IPS-18c (cell line): Measurements from ENCODE around the gene PLEKHA5.
"Not testable (repeated sequence)": the region's sequence is repeated elsewhere in the genome, so short reads cannot be mapped to it uniquely, and the experiment has no call there.

ENCODE experiments used
- H3K4me3 ChIP-seq: 2 replicates; pipeline ENCODE4 v1.7.0; 2013; ENCODE audit warnings: low read depth, mild to moderate bottlenecking, low read length, moderate library complexity; ENCODE audit not compliant: insufficient read depth
- H3K9me3 ChIP-seq: one replicate; pipeline ENCODE4 v1.6.1; 2013; ENCODE audit warnings: mild to moderate bottlenecking, low read length, moderate library complexity; ENCODE audit not compliant: control insufficient read depth, insufficient read depth

PLEKHA5 gene

GRCh38 chr12:19129486-19130223 is at the start of gene PLEKHA5:
Gene PLEKHA5, plus strand, starts transcription at chr12:19129733. Its CDS starts 67 bp downstream, at chr12:19129800.
- Histone ChIP-seq H3K4me3 (peak within 1 kb of the TSS; percentile 89), H3K9me3 (peaks cover 4% of the 10 kb centered on the region)

GRCh38 chr12:19080918-19081317 is 48.6 kb upstream of the PLEKHA5 start:
- no peaks in the 10 kb centered on the region for H3K9me3 ChIP-seq
- H3K4me3 ChIP-seq, result no peak overlapping the region

GRCh38 chr12:19082365-19082911 is 47.1 kb upstream of the PLEKHA5 start:
- Histone ChIP-seq H3K4me3 (no peak overlapping the region), H3K9me3 (no peaks in the 10 kb centered on the region)

GRCh38 chr12:19084547-19084946 is 45.0 kb upstream of the PLEKHA5 start:
- Histone ChIP-seq H3K9me3 (no peaks in the 10 kb centered on the region), H3K4me3 (no peak overlapping the region)

- H3K4me3 ChIP-seq, result no peak overlapping the region
- no peaks in the 10 kb centered on the region for H3K9me3 ChIP-seq
Measured at GRCh38 chr12:19085090-19085489, 44.4 kb upstream of the PLEKHA5 start.

GRCh38 chr12:19088606-19089005 is 40.9 kb upstream of the PLEKHA5 start:
- no peak overlapping the region for H3K4me3 ChIP-seq
- H3K9me3 ChIP-seq, result no peaks in the 10 kb centered on the region

- not testable (repeated sequence) for H3K9me3 ChIP-seq, H3K4me3 ChIP-seq
Measured at GRCh38 chr12:19092482-19092881, 37.1 kb upstream of the PLEKHA5 start.

GRCh38 chr12:19093218-19093617 is 36.3 kb upstream of the PLEKHA5 start:
- no peaks in the 10 kb centered on the region for H3K9me3 ChIP-seq

GRCh38 chr12:19095331-19095730 is 34.2 kb upstream of the PLEKHA5 start:
- H3K4me3 ChIP-seq, result no peak overlapping the region

More at GRCh38 chr12:19093218-19093617, 36.3 kb upstream of the PLEKHA5 start:
- no peak overlapping the region for H3K4me3 ChIP-seq

GRCh38 chr12:19095756-19096480 is 33.6 kb upstream of the PLEKHA5 start:
- no peak overlapping the region for H3K4me3 ChIP-seq

More at GRCh38 chr12:19095331-19095730, 34.2 kb upstream of the PLEKHA5 start:
- H3K9me3 ChIP-seq, result no peaks in the 10 kb centered on the region

GRCh38 chr12:19105463-19105862 is 24.1 kb upstream of the PLEKHA5 start:
- Histone ChIP-seq H3K4me3 (no peak overlapping the region), H3K9me3 (peaks cover 4% of the 10 kb centered on the region)

More at GRCh38 chr12:19095756-19096480, 33.6 kb upstream of the PLEKHA5 start:
- H3K9me3 ChIP-seq, result no peaks in the 10 kb centered on the region

GRCh38 chr12:19107750-19108149 is 21.8 kb upstream of the PLEKHA5 start:
- Histone ChIP-seq H3K4me3 (no peak overlapping the region), H3K9me3 (peaks cover 4% of the 10 kb centered on the region)

GRCh38 chr12:19110221-19110940 is 19.2 kb upstream of the PLEKHA5 start:
- H3K4me3 ChIP-seq, result no peak overlapping the region
- peaks cover 1% of the 10 kb centered on the region for H3K9me3 ChIP-seq

- no peaks in the 10 kb centered on the region for H3K9me3 ChIP-seq
- H3K4me3 ChIP-seq, result no peak overlapping the region
Measured at GRCh38 chr12:19113464-19113863, 16.1 kb upstream of the PLEKHA5 start.

- no peaks in the 10 kb centered on the region for H3K9me3 ChIP-seq
Measured at GRCh38 chr12:19115285-19115684, 14.2 kb upstream of the PLEKHA5 start.

GRCh38 chr12:19119440-19119839 is 10.1 kb upstream of the PLEKHA5 start:
- Histone ChIP-seq H3K9me3 (no peaks in the 10 kb centered on the region), H3K4me3 (no peak overlapping the region)

More at GRCh38 chr12:19115285-19115684, 14.2 kb upstream of the PLEKHA5 start:
- H3K4me3 ChIP-seq, result no peak overlapping the region

GRCh38 chr12:19120795-19121194 is 8.7 kb upstream of the PLEKHA5 start:
- no peak overlapping the region for H3K4me3 ChIP-seq

More at GRCh38 chr12:19120795-19121194, 8.7 kb upstream of the PLEKHA5 start:
- no peaks in the 10 kb centered on the region for H3K9me3 ChIP-seq
